NCI-H82 treated with DMSO at 0.1 percent for 48 hours (cell line): Measurements from ENCODE around the gene CLDN1.

ENCODE experiments used
- DNase-seq: peaks from one replicate; lab custom pipeline; 2025; ENCODE audit not compliant: unreplicated experiment; lab: John Stamatoyannopoulos, UW

CLDN1 gene

GRCh38 chr3:190333961-190334360 is 11.7 kb upstream of the CLDN1 start:
- DNase-seq: no peak

GRCh38 chr3:190330936-190331734 is 8.9 kb upstream of the CLDN1 start:
- DNase-seq: no peak

GRCh38 chr3:190326930-190327329 is 4.7 kb upstream of the CLDN1 start:
- DNase-seq: no peak

- no peak for DNase-seq
Observed at GRCh38 chr3:190326361-190326760, 4.1 kb upstream of the CLDN1 start.

DNA sequence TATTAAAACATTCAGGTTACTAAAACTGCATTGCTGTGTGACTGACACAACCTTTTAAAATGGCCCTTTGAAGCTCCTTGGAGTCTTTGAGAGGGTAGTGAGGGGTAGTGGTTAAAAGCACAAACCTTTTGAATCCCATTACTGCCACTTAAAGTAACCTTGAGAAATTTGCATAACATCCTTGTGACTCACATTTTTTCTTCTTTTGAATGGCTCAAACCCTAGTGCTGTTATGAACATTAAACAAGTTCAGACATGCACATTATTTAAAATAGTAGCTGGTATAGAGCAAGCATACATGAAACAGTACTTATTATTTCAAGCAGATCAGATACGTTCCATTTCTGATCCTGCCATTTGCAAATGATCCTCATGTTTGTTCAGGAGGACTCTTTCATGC is 3.7 kb upstream of the CLDN1 start:
- DNase-seq: no peak

DNA sequence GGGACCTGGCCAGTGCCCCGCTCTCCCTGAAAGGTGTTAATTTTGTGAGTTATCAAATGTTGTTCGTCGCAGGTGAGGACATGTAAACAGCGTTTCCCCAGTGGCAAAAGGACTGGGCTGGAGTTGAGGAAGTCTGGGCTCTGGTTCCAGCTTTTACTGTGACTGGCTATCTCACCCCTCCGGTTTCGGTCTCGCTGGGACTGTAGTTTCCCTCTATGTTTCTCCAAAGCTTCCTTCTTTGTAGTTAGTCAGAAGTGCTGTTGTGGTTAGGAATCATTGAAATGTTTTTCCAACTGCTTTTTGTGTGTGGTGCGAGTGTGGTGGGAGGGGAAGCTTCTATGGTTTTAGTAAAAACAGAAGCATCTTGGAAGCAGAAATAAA is 990 bp upstream of the CLDN1 start:
- no peak for DNase-seq

DNA sequence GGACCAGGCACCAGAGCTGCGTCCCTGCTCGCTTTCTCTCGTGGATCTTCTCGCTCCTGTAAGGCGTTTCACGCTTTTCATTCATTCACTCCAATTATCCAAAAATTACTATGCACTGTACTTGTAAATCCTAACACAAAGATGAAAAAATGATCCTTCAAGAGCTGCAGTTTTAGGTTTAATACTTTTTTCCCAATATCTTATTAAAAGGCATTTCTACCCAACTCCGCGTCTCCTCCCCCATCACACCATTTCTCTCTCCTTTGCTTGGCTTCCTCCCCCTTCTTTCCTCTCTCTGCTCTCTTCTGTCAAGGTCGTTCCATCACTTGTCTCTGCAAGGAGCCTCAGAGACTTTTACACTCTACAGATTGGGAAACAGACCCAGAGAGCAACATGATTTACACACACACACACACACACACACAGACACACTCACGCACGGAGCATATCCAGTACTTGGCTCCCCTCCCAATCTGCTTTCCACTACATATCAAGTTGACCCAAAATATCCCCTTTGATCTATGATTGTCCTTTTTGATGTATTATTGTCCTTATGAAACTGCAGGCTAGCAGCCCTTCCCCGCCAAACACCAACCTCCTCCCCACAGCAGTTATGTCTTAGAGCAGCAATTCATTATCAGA is 479 bp upstream of the CLDN1 start:
- DNase-seq: no peak

GRCh38 chr3:190320594-190321362 is 1.5 kb downstream of the CLDN1 start:
- no peak for DNase-seq

DNA sequence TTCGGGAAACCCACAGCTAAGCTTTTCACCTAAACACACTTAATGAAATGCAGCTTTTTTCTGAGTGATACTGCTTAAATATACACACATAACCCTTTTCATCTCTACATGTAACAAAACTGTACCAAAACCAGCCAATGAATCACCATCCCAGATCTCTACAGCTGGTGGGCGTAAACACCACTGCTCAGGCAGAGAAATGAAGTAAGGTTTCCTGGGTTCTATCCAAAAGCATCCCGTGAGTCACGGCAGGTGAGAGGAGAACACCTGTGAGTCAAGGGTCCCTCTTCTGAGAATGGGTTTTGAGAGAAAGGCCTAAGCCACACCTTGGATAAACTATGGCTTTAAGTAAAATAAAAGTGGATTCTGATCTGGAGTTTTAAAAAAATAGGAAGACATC is 2.6 kb downstream of the CLDN1 start:
- no peak for DNase-seq

DNA sequence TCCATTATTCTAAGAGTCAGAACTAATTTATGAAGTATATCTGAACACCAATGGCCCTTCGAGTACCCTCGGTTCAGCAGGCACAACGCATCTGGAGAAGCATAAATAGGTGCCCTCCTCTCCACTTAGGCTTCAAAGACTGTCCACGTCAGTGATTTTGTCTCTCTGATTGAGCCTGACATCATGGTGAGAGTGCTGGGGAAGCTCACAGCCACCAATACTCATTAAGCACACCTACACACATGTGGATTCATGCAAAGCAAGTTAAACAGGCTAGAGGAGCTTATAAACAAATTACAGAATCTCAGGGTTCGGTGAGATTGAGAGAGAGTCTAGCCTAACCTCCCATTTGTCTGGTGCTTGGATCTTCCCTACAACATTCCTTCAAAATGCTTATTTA is 3.6 kb downstream of the CLDN1 start:
- no peak for DNase-seq

- no peak for DNase-seq
Observed at GRCh38 chr3:190314741-190315140, 7.5 kb downstream of the CLDN1 start.

- no peak for DNase-seq
Observed at GRCh38 chr3:190309414-190309813, 12.8 kb downstream of the CLDN1 start.

GRCh38 chr3:190308154-190308553 is 14.1 kb downstream of the CLDN1 start:
- no peak for DNase-seq

- no peak for DNase-seq
Observed at GRCh38 chr3:190307164-190307545, 15.1 kb downstream of the CLDN1 start.

- no peak for DNase-seq
Observed at GRCh38 chr3:190306513-190307163, 15.6 kb downstream of the CLDN1 start.

DNA sequence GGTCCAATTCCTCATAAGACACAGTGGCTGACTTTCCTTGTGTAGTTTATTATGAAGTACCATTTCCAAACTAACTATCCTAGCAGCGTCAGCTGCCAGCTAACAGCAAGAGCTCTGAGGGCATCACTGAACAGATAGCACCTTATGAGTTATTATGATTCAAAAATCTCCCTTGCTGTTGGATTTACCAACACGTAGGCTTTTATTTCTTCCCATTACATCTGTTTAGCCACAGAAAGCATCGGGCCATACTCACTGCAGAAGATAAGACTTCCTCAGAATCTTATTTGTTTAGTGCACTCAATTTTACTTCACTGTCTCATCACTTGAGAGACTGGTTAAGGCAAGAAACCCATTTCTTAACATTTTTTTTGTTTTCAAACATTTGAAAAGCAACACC is 16.2 kb downstream of the CLDN1 start:
- DNase-seq: no peak

- no peak for DNase-seq
Observed at GRCh38 chr3:190305406-190305805, 16.8 kb downstream of the CLDN1 start.

DNA sequence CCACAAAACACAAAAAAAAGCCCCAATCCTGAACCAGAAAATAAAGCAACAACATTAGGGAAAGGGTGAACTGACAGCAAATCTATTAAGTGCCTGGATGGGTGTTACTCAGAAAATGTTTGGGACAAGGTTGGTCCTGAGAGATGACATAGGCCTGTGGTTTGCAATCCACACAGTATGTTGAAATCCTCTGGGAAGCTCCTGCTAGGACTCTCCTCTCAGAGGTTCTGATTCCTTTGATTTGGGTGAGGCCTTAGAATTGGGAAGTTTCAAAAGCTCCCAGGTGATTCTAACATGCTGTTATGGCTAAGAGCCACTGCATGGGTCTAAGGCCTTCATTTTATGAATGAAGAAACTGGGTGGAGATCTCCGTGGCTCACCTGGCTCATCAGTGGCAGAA is 18.4 kb downstream of the CLDN1 start:
- DNase-seq: no peak

GRCh38 chr3:190302212-190302867 is 19.9 kb downstream of the CLDN1 start:
- no peak for DNase-seq

- DNase-seq: no peak
Observed at GRCh38 chr3:190301591-190301990, 20.7 kb downstream of the CLDN1 start.

- DNase-seq: no peak
Observed at GRCh38 chr3:190299969-190300368, 22.3 kb downstream of the CLDN1 start.
